Activated CD4-positive, alpha-beta T cell treated with anti-CD3 and anti-CD28 coated beads for 48 hours (primary cell): ENCODE results near the gene TXNRD3.
A peak's percentile ranks its signal among the peaks of the same experiment; 100 is the strongest.

Source experiments
- DNase-seq: peaks from one replicate; pipeline ENCODE4 v3.0.0-alpha.2; 2020

The TXNRD3 gene

GRCh38 chr3:126654571-126655383, at the start of gene TXNRD3:
Gene TXNRD3 (minus strand): TSS chr3:126655124.
- DNase-seq, result peak; percentile 85

DNA sequence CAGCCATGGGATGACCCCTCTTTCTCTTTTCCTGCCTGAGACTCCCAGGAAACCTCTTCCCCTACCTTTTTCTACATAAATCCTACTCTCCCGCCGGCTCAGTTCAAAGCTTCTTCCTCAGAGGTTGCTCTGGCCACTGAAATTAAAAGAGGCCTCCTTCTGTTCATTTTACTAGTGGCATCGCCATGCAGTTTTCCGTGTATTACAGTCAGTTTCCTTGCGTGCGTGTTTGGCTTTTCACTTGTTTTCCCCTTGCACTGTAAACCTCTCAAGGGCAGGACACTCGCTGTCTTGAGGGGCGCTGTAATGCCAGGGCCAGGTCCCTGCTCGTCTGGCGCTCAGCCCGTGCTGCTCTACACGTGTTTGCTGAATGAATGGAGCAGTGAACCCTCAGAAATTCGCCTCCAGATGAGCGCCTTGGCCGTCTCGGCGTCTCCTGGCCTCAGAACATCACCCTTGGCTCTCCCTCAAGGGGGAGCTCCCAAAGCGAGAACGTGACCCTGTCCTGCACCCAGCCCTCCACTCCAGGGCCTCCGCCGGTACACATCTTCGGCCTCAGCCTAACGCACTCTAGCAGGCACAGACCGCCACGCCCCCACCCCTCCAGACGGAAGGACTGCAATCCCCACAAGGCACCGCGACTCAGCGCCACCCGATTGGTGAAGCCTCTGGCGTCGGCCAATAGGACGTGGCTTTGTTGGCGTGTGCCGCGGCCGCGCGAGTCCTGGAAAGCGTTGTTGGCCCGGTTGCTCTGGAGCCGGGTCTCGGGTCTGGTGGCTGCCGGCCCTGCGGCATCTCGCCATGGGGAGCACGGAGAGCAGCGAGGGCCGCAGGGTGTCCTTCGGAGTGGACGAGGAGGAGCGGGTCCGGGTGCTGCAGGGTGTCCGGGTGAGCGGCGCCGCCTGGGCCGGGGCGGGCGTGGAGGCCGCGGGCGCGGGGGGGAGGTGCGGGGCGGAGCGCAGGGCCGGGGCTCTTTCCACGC, 48.9 kb upstream of the TXNRD3 start, which contains the start of gene CHCHD6:
Gene CHCHD6, plus strand, starts transcription at position 729 of the 982 bp plus-strand sequence. Its CDS starts 73 bp downstream, at position 802.
- DNase-seq, result peak; percentile 97

DNA sequence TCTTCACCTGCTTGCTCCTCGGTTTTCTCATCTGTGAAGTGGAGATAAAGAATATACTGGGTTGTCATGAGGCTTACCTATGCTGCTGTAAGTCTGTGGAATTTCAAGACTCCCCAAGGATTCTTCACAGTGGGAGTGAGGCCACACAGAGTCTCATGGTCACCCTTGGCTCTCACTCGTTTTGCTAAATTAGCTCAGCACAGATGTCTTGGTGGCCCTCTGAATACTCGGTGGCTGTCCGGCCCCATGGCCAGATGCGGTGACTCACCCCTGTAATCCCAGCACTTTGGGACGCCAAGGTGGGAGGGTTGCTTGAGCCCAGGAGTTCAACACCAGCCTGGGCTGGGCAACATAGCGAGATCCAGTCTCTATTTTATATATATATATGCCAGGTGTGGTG, 44.1 kb upstream of the TXNRD3 start:
- no peak for DNase-seq

DNA sequence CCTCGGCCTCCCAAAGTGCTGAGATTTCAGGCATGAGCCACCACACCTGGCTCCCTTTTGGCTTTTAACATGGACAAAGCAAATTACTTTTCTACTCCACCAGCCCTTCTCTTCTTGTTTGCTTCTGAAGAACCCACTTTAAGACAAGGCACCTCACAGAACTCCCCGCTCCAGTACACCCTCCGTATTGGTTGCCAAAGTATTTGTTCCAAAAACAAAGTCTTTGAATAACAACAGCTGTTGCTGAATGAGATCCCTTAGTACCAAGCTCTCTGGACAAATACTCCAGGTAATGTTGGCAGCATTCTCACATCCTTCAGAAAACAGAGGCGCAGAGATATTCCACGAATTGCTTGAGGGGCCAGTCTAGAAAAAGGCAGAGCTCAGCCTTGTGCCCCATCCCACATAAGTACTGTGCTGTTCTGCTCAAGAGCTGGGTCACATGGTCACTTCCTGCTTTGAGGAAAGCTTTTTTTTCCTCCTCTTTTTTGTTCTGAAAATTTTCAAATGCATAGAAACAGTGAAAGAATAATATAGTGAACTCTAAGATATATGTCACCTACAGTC, 41.9 kb upstream of the TXNRD3 start:
- DNase-seq, result no peak

- DNase-seq, result no peak
Measured at GRCh38 chr3:126693921-126694320, 39.0 kb upstream of the TXNRD3 start.

DNA sequence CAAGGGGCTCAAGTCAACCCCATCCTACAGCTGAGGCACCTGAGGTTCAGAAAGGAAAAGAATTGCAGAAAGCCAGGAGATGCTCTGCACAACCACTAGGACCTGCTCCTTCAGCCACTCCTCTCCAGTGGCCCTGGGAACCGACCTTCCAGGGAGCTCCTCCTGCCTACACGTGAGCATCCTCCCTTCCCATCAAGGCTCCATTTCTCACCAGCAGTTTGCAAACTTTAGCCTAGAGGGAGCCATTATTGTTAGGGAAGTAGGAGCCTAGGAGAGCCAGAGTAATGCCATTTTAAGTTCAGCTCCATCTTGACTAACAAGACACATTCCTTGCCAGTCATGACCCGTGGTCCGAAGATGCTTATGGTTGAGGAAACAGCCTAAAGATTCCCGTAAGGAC, 37.9 kb upstream of the TXNRD3 start:
- no peak for DNase-seq

- DNase-seq, result no peak
Measured at GRCh38 chr3:126691765-126692164, 36.8 kb upstream of the TXNRD3 start.

- no peak for DNase-seq
Measured at GRCh38 chr3:126685493-126685892, 30.6 kb upstream of the TXNRD3 start.

GRCh38 chr3:126685021-126685420, 30.1 kb upstream of the TXNRD3 start:
- DNase-seq, result no peak

DNA sequence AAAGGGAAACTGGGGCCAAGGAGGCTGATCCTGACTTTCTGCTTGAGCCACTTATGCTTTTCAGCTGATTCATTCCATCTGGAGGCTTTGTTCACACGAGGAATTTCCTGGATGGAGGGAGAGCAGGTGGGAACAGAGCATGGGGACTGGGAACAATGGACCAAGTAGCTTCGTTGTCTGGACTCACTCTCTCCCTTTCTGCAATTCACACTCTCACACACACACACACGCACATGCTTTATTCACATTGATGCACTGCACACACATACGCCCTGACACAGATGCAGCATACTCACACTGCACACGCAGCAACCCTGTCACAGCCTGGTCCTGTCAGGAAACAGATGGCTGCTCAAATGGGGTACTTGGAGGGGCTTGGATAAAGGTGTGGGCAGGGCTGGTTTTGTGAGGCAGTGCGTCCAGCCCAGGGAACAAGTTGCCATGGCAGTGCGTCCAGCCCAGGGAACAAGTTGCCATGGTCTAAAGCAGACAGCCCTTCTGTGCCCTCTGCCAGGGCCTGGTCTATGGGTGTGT, 29.4 kb upstream of the TXNRD3 start:
- no peak for DNase-seq

GRCh38 chr3:126683069-126683468, 28.1 kb upstream of the TXNRD3 start:
- DNase-seq, result no peak

- no peak for DNase-seq
Measured at GRCh38 chr3:126682009-126682408, 27.1 kb upstream of the TXNRD3 start.

- no peak for DNase-seq
Measured at GRCh38 chr3:126680667-126681055, 25.7 kb upstream of the TXNRD3 start.

DNA sequence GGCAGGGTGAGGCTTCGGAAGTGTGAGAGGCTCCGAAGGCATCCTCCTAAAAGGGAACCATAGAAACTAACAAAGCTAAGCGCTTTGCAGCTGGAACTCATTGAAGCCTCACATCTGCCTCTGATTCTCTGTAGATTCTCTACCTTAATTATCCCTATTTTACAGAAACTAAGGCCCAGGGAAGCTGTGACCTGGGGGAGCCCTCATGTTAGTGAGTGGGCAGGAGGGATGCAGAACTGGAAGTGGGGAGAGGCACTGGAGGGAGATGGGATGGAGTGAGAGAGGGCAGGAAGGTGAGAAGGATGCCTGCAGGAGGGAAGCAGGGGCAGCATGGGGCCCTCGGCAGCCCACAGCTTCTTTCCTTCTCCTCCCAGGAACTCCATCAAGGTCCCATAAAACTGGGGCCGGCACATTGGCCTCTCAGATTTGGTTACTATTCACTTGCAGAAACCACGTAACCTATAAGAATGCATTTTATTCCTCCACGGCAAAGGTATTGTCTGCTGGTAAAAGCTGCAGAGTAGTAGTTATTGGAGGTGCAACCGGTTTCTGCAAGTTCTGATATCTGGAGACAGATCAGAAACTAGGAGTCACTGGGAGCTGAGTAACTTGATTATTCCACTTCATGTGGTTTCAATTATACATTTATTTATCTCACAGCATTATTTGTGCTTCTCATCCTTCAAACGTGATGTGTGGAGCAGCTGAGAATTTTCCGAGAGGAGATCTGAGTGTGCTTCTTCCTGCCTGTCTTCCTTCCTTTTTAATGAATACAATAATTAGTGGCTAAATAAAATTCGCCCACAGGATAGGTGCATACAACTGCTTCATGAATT, 25.1 kb upstream of the TXNRD3 start:
- DNase-seq, result no peak

DNA sequence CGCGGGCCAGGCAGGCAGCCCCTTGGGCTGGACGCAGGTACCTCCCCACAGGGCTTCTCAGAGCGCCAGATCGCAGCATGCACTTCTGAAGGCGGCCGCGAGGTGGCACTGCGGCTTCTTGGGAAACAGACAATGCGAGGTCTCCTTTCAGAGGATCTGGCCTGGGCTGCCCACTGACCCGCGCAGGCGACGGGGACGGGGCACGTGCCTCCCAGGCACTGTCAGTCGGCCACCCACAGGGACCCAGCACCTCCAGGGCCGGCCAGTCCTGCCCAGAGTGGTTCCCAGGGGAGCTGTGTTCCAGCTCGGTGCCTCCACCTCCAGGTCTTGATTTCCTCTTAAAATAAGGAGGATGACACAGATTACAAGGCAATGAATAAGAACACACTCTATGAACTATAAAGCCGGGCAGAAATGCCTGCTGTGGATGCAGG, 24.4 kb upstream of the TXNRD3 start:
- peak; percentile 88 for DNase-seq

DNA sequence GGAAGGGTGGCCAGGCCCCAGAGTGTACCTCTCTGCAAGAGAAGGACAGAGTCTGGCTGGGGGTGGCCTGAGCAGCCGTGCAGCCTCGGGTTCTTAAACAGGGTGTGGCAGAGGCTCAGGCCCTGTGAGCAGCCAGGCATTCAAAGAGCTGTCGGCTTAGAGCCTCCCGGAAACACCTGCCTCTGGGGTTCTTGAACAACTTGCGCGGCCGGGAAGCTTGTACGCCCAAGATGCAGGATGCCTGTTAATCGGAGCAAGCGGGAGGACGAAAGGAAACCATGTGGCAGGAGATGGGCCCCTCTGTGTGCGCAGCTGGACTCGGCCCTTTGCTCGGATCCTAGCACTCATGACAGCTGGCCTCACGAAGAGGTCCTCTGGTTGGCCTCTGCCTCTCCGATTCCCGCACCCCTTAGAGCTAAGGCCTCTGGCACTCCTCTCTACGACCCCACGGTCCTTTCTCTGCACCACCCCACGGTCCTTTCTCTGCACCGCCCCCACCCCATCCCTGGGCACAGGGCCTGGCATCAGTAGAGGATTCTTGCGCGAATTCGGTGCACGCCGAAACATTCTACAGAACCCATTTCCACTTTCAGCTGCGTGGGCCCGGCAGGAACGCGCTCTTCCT, 23.9 kb upstream of the TXNRD3 start:
- DNase-seq, result no peak

DNA sequence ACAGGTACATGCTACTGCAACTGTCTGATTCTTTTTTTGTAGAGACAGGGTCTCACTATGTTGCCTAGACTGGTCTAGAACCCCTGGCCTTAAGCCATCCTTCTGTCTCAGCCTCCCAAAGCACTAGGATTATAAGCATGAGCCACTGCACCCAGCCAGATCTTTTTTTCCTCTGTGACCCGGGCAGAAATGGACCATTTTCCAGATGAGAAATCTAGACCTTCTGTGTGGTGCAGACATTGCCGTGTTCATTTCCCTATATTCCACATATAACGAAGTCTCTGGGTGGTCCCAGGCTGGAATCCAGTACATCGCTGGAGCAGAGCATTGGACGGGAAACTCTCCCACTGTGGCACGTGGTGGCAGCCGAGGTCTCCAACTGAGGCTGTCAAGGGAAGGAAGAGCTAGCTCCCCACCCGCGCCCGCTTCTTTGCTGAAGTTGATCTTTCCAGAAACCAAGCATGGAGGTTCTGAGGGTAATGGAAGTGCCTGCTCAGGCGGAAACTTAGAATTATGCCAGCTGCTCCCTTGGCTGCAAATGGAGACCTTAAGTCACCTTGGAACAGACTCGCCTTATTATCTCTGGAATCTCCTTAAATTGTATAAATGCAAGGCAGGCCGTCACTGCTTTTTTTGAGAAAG, 23.1 kb upstream of the TXNRD3 start:
- no peak for DNase-seq

GRCh38 chr3:126676919-126677705, 22.2 kb upstream of the TXNRD3 start:
- no peak for DNase-seq

DNA sequence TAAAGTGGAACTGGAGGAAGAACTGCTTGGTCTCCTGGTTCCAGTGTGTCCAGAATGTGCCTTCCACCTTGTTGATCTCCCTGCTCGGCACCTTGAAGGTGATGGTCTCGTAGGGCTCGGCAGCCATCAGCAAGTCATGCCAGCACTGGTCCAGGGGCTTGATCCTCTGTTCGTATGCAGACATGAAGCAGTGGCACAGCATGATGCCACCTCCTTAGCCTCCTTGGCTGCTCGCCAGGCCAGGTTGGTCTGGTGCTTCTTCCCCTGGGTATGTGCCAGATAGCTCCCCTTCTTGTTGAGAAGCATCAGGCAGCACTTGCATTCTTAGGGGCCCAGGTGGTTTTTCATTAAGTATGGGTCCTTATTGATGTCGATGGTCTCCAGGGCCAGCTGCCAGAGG, 17.8 kb upstream of the TXNRD3 start:
- DNase-seq, result no peak

- no peak for DNase-seq
Measured at GRCh38 chr3:126672340-126672739, 17.4 kb upstream of the TXNRD3 start.
